GM19324 (cell line): ENCODE data around the gene AQP6.

ENCODE experiments used
- ATAC-seq: cut with Tn5 transposase; IDR thresholded peaks from one replicate; pipeline ENCODE4 v1.9.1; 2021; ENCODE audit warnings: mild to moderate bottlenecking, moderate library complexity; ENCODE audit not compliant: unreplicated experiment, low FRiP score

The AQP6 gene, protein sequence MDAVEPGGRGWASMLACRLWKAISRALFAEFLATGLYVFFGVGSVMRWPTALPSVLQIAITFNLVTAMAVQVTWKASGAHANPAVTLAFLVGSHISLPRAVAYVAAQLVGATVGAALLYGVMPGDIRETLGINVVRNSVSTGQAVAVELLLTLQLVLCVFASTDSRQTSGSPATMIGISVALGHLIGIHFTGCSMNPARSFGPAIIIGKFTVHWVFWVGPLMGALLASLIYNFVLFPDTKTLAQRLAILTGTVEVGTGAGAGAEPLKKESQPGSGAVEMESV

GRCh38 chr12:49972641-49973360, at the start of gene AQP6:
Gene AQP6, plus strand, starts transcription at chr12:49972947. Its CDS starts 227 bp downstream, at chr12:49973174.
- no peak for ATAC-seq

GRCh38 chr12:49923035-49923644, 49.6 kb upstream of the AQP6 start:
- ATAC-seq: no peak

- ATAC-seq: no peak
Observed at GRCh38 chr12:49923880-49924556, 48.7 kb upstream of the AQP6 start.

- no peak for ATAC-seq
Observed at GRCh38 chr12:49924628-49925246, 48.0 kb upstream of the AQP6 start.

DNA sequence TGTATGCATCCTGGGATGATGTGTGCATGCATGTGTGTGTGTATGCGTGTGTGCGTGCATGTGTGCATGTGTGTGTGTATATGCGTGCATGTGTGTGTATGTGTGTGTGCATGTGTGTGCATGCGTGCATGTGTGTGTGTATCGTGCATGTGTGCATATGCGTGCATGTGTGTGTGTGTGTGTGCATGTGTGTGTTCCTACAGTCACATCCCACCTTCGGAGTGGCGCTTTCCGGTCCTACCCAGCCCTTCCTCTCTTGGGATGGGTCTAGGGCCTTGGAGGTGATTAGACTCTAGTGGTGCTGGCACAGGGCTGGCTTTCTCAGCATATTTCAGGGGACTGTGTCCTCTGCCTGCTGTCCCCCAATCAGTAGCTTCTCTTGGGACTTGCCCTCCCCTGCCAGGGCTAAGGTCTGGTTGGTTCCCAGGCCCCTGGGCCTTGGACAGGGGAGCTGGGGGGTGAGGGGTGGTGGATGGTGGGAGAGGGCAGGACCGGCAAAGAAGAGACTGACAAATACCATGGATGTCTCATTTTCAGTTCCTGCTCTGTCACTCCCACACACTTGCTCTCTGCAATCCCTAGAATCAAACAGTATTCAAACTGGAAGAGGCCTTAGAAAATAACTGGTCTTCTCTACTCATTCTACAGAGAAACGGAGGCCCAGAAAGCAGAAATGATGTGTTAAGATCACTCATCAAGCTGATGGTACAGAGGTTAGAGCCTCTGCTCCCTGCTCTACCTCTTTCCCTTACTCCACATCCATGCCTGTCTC, 47.1 kb upstream of the AQP6 start:
- ATAC-seq: no peak

GRCh38 chr12:49928471-49928870, 44.3 kb upstream of the AQP6 start:
- ATAC-seq: no peak

DNA sequence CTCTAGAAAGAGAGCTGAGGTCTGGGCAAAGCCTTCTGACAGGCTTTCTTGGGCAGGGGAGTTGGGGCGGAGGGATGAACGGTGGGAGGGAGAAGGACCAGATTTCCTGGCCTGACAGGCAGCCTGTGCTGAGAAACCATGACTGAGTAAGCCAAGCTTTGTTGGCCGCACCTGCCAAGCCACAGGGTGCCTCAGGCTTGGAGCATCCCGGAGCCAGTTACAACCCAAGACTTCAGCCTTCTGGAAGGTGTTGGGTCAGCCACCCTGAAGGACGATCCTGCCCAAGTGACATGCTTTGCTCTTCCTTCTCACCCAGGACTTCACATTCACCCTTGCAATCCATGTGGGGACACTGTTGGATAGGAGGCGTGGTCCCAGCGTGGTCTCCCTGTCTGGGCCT, 43.2 kb upstream of the AQP6 start:
- no peak for ATAC-seq

DNA sequence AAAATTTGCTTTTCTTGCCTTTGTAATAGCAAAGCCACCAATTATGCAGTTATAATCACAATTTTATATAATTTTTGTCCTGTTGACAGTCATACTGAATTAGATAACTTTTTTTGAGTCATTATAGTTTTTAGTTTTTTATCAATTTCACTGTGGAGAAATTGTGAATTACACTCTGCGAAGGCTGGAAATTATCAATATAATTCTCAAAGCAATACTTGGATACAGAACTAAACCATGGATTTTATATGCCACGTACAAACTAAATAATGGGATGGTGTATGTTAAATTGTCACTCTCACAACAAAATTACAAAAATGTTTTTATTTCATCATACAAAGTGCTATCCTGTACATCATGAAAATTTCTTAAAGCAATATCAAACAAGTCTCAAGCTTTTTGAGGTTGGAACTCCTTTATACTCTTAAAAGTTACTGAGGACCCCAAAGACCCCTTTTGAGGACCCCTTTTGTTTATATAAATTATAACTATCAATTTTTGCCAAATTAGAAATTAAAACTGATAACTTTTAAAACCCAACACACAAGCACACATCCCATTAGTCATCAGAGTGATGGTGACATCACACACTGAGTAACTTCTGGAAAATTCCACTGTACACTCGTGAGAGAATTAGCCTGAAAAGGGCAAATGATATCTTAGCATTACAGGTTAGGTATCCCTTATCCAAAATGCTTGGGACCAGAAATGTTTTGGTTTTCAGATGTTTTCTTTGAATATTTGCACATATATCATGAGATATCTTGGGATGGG, 42.0 kb upstream of the AQP6 start:
- ATAC-seq: no peak

GRCh38 chr12:49932023-49932422, 40.7 kb upstream of the AQP6 start:
- no peak for ATAC-seq

DNA sequence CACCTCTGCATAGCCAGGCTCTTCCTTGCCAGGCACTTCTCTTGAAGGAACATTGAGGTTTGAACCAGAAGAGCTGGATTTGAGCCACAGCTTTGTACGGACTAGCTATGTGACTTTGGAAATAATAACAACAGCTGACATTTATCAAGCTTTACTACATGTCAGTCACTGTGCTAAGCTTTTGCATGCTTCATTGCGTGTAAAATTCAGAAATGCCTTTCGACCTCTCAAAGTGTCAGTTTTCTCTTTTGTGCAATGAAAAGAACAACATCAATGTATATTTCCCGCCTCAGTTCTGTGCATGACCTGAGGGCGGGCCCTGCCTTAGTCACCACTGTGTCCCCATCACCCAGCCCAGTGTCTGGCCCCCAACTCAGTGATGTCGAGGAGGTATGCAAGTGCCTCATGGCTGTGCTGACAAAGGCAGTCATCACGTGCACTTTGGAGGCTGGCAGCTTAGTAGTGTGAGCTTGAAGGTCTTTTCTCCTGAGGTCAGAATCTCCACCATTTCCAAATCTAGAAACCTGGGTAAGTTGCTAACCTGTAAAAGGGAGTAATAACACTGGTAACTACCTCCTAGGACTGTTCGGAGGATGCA, 40.1 kb upstream of the AQP6 start:
- no peak for ATAC-seq

- no peak for ATAC-seq
Observed at GRCh38 chr12:49933796-49934195, 39.0 kb upstream of the AQP6 start.

DNA sequence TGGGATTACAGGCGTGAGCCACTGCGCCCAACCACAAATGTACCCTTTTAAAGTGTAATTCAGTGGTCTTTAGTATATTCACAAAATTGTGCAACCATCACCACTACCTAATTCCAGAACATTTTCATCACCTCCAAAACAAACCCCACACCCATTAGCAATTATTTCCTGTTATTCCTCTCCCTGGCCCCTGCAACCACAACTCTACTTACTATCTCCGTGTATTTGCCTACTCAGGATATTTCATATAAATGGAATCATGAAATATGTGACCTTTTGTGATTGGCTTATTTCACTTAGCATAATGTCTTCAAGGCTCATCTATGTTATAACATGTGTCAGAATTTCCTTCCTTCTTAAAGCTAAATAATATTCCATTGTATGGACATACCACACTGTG, 38.2 kb upstream of the AQP6 start:
- ATAC-seq: no peak

DNA sequence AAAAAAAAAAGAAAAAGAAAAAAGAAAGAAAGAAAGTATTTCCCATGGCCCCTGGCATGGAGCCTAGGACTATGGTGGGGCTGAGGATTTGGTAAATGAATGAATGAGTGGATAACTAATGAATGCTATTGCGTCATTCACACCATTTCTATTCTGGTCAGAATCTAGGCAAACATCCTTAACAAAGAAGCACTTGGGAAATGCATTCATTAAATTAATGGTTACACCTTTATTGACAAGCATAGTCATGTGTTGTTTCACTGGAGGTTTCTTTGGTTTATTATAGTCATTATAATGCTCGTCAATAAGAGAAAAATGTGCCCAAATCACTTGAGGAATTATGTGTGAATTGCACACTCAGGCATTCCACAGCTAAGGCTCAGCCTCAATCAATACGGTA, 35.8 kb upstream of the AQP6 start:
- ATAC-seq: no peak

DNA sequence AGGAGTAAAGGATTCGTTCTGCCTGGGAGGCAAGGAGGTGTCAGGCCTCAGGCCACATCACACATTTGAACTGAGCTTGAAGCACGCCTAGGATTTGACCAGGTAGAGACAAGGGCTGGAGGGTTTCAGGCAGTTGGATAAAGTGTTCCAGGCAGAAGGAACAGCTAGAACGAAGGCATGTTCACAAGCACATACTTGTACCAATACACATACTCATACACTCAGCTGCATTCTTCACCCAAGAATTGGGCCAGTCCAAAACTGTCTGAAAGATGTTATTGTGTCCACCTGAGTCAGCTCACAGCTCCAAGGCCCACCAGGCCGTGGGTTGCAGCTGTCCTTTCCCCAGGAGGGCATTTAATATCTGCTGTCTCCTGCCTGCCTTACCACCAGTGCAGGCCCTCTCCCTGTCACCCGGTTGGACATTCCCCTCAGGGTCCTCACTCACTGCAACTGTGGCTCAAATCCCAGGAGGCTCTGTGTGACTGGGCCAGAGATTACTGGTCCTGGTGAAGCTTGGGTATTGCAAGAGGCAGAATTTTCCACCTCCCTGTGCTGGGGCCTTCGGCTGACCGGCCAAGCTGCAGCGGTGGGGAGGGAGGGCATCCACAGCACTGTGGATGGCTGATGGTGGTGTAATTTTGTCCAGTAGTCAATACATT, 35.0 kb upstream of the AQP6 start:
- no peak for ATAC-seq

DNA sequence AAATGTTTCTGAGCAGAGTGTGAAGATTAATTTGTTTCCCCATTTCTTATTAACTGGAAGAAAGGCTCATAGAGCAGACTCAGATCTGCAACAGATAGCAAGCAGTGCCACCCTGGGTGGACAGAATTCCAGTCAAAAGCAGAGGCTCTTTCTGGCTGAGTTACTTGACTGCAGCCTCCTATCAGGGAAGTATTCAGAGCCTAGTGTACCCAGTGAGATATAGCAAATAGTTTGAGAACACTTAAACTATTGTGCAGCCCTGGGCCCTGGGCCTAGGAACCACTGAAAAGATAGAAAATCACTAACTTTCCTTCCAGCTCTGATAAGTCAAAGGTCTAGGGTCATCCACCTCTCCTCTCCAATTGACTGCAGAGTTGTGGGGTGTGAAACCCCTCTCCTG, 33.4 kb upstream of the AQP6 start:
- no peak for ATAC-seq

- ATAC-seq: no peak
Observed at GRCh38 chr12:49939707-49940106, 33.0 kb upstream of the AQP6 start.

- no peak for ATAC-seq
Observed at GRCh38 chr12:49941556-49942511, 30.9 kb upstream of the AQP6 start.
